ENCODE measurements around the gene LHFPL6.

LHFPL6 gene

GRCh38 chr13:39397896-39398265, 205.1 kb downstream of the LHFPL6 start:
- no peak for TF ChIP-seq CTCF (IDR thresholded peaks at IDR 0.05; ENCODE audit: low read depth, low read length)
- no peak for DNase-seq (ENCODE audit: extremely low read depth, low read depth)

- no peak for TF ChIP-seq CTCF (IDR thresholded peaks at IDR 0.05; ENCODE audit: low read depth, low read length)
- DNase-seq (ENCODE audit: extremely low read depth, low read depth) = no peak
Measured at GRCh38 chr13:39397226-39397895, 205.6 kb downstream of the LHFPL6 start.

GRCh38 chr13:39394796-39395678, 208.0 kb downstream of the LHFPL6 start:
- DNase-seq (ENCODE audit: extremely low read depth, low read depth) = no peak
- no peak for TF ChIP-seq CTCF (IDR thresholded peaks at IDR 0.05; ENCODE audit: low read depth, low read length)

- no peak for DNase-seq (ENCODE audit: extremely low read depth, low read depth)
- TF ChIP-seq CTCF (IDR thresholded peaks at IDR 0.05; ENCODE audit: low read depth, low read length) = no peak
Measured at GRCh38 chr13:39391761-39392160, 211.2 kb downstream of the LHFPL6 start.

- TF ChIP-seq CTCF (IDR thresholded peaks at IDR 0.05; ENCODE audit: low read depth, low read length) = no peak
Measured at GRCh38 chr13:39389013-39389412, 214.0 kb downstream of the LHFPL6 start.

GRCh38 chr13:39385621-39386231, 217.3 kb downstream of the LHFPL6 start:
- no peak for DNase-seq (ENCODE audit: extremely low read depth, low read depth)
- no peak for TF ChIP-seq CTCF (IDR thresholded peaks at IDR 0.05; ENCODE audit: low read depth, low read length)

More at GRCh38 chr13:39389013-39389412, 214.0 kb downstream of the LHFPL6 start:
- no peak for DNase-seq (ENCODE audit: extremely low read depth, low read depth)

- TF ChIP-seq CTCF (IDR thresholded peaks at IDR 0.05; ENCODE audit: low read depth, low read length) = no peak
- DNase-seq (ENCODE audit: extremely low read depth, low read depth) = no peak
Measured at GRCh38 chr13:39385154-39385553, 217.8 kb downstream of the LHFPL6 start.

Data from AG09319 (cell line).